Panc1 (cell line): Measurements from ENCODE around the gene LLGL2. TPM values are rescaled to one million over a fixed set of nuclear protein-coding genes. Genes with fewer than 3 reads are reported as not detected.

Experiments used
- ATAC-seq: fragments of 200-7000 bp; cut with Tn5 transposase; 2 replicates; pipeline ENCODE4 v1.9.1; 2020; ENCODE audit warnings: mild to moderate bottlenecking, moderate library complexity
- BruUV-seq: library from RNA; stranded (reverse); fragments of 400-500 nt; replicated peaks from 2 replicates; lab custom pipeline; 2021; lab: Mats Ljungman, UMichigan
- CTCF ChIA-PET: fragments of 300-600 bp; sonication (Branson Sonifier 250); formaldehyde crosslinking; loops from one replicate; lab custom pipeline; 2022; ENCODE audit warnings: antibody characterized with exemption; lab: Charles Lee
- POLR2A ChIA-PET: fragments of 300-600 bp; sonication (Branson Sonifier 250); formaldehyde crosslinking; loops from one replicate; lab custom pipeline; 2022; ENCODE audit warnings: antibody characterized with exemption; lab: Charles Lee
- DNase-seq: peaks from one replicate; pipeline ENCODE4 v3.0.0-alpha.2; 2010; ENCODE audit warnings: low read depth, low spot score
- H3K27ac ChIP-seq: 2 replicates; pipeline ENCODE4 v1.5.1; 2011; ENCODE audit warnings: mild to moderate bottlenecking, low read length, inconsistent platforms
- H3K27me3 ChIP-seq: fragments of 200-500 bp; sonication (Bioruptor generic); 2 replicates; pipeline ENCODE4 v1.6.0; 2014; ENCODE audit warnings: low read length, inconsistent platforms; ENCODE audit not compliant: control insufficient read depth, insufficient read depth
- H3K36me3 ChIP-seq: fragments of 200-500 bp; sonication (Bioruptor generic); 2 replicates; pipeline ENCODE4 v1.5.1; 2014; ENCODE audit warnings: inconsistent platforms, mild to moderate bottlenecking, low read length, moderate library complexity; ENCODE audit not compliant: control insufficient read depth, insufficient read depth
- H3K4me1 ChIP-seq: 2 replicates; pipeline ENCODE4 v1.5.1; 2011; ENCODE audit warnings: inconsistent platforms, mild to moderate bottlenecking, low read length, moderate library complexity; ENCODE audit not compliant: control insufficient read depth, insufficient read depth
- H3K4me3 ChIP-seq, 2 experiments: 2 replicates each; pipeline ENCODE4 v1.5.1; 2011 to 2012; ENCODE audit warnings: low read depth in 2 of 2, low read length in 2 of 2, mild to moderate bottlenecking in 2 of 2, inconsistent platforms in 1 of 2, moderate library complexity in 1 of 2
- H3K9me3 ChIP-seq: fragments of 200-500 bp; sonication (Bioruptor generic); 2 replicates; pipeline ENCODE4 v1.5.1; 2014; ENCODE audit warnings: low read depth, mild to moderate bottlenecking, inconsistent platforms, low read length, moderate library complexity; ENCODE audit not compliant: control insufficient read depth, insufficient read depth
- POLR2AphosphoS5 ChIP-seq: IDR thresholded peaks from 2 replicates; pipeline ENCODE4 v1.6.1; 2012; ENCODE audit warnings: mild to moderate bottlenecking, low read depth, low read length, moderate library complexity
- SIN3A ChIP-seq: IDR thresholded peaks from 2 replicates; pipeline ENCODE4 v1.6.1; 2012; ENCODE audit warnings: low read depth, mild to moderate bottlenecking, low read length, moderate library complexity, borderline replicate concordance; ENCODE audit not compliant: insufficient read depth
- TCF7L2 ChIP-seq: IDR thresholded peaks from 2 replicates; pipeline ENCODE4 v1.6.1; 2011; ENCODE audit warnings: mild to moderate bottlenecking, low read depth, low read length, inconsistent platforms
- in situ Hi-C: cut with HindIII; loops from 2 replicates; pipeline ENCODE4 v1.10.0; 2016; ENCODE audit warnings: low sequenced_read_pairs, low pct_unique_long_range_greater_than_20kb
- intact Hi-C: fragments of 100-400 bp; cut with micrococcal nuclease; formaldehyde crosslinking; loops from one replicate; pipeline ENCODE4 v1.10.0; 2022; ENCODE audit not compliant: unreplicated experiment
- total RNA-seq: library from RNA; stranded (reverse); gene quantifications from one replicate; pipeline ENCODE4 v1.2.1, GENCODE V29; 2021; ENCODE audit not compliant: unreplicated experiment
- TF ChIP-seq, protein P1 (sequence below), 2 experiments: IDR thresholded peaks; 2 replicates each; pipeline ENCODE4 v1.6.1; 2011 to 2012; ENCODE audit warnings: low read depth in 2 of 2, control low read depth in 1 of 2, low read length in 1 of 2, mild to moderate bottlenecking in 1 of 2, moderate library complexity in 1 of 2; ENCODE audit not compliant: insufficient read depth in 1 of 2
- TF ChIP-seq, protein P2 (sequence below): fragments of 450-650 bp; IDR thresholded peaks from 2 replicates; pipeline ENCODE4 v1.5.1; 2017; ENCODE audit warnings: mild to moderate bottlenecking

LLGL2 gene
- total RNA-seq, 1 experiment from 2014 or later, result 201 TPM

DNA sequence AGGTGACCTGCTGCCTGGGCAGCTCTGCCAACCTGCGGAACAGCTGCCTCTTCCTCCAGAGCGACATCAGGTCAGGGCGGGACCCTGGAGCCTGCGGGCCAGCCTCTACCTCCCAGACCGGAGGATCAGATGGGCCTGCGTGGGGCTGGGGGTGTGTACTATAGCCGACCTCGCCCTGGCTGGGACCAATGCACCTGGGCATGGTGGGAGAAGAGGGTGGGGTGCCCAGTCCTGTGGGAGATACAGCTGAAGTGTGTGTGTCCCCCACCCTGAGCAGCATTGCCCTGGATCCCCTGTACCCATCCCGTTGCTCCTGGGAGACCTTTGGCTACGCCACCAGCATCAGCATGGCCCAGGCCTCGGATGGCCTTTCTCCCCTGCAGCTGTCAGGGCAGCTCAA is 29.5 kb upstream of the LLGL2 start:
- ChIA-PET POLR2A (no interaction called here), CTCF (no interaction called here)
- no peak for ATAC-seq
- Histone ChIP-seq H3K27ac (no peak overlapping the region), H3K4me1 (peaks cover 9% of the 10 kb centered on the region; the same call in 1 of the 2 replicates), H3K4me3 (no peak overlapping the region), H3K27me3 (no peaks in the 10 kb centered on the region), H3K36me3 (no peaks in the 10 kb centered on the region), H3K9me3 (no peaks in the 10 kb centered on the region)
- in situ Hi-C loops, result no loop called here
- intact Hi-C loops, result no loop called here
- BruUV-seq, result no TSS peak
- TF ChIP-seq TCF7L2, result no peak
- TF ChIP-seq, protein P1, sequence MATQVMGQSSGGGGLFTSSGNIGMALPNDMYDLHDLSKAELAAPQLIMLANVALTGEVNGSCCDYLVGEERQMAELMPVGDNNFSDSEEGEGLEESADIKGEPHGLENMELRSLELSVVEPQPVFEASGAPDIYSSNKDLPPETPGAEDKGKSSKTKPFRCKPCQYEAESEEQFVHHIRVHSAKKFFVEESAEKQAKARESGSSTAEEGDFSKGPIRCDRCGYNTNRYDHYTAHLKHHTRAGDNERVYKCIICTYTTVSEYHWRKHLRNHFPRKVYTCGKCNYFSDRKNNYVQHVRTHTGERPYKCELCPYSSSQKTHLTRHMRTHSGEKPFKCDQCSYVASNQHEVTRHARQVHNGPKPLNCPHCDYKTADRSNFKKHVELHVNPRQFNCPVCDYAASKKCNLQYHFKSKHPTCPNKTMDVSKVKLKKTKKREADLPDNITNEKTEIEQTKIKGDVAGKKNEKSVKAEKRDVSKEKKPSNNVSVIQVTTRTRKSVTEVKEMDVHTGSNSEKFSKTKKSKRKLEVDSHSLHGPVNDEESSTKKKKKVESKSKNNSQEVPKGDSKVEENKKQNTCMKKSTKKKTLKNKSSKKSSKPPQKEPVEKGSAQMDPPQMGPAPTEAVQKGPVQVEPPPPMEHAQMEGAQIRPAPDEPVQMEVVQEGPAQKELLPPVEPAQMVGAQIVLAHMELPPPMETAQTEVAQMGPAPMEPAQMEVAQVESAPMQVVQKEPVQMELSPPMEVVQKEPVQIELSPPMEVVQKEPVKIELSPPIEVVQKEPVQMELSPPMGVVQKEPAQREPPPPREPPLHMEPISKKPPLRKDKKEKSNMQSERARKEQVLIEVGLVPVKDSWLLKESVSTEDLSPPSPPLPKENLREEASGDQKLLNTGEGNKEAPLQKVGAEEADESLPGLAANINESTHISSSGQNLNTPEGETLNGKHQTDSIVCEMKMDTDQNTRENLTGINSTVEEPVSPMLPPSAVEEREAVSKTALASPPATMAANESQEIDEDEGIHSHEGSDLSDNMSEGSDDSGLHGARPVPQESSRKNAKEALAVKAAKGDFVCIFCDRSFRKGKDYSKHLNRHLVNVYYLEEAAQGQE (IDR thresholded peaks at IDR 0.05; ENCODE audit: insufficient read depth in 1 of 2, low read depth in 2 of 2, low read length in 1 of 2), result no peak
- TF ChIP-seq POLR2AphosphoS5, result no peak
- no peak for TF ChIP-seq SIN3A
- TF ChIP-seq, protein P2, sequence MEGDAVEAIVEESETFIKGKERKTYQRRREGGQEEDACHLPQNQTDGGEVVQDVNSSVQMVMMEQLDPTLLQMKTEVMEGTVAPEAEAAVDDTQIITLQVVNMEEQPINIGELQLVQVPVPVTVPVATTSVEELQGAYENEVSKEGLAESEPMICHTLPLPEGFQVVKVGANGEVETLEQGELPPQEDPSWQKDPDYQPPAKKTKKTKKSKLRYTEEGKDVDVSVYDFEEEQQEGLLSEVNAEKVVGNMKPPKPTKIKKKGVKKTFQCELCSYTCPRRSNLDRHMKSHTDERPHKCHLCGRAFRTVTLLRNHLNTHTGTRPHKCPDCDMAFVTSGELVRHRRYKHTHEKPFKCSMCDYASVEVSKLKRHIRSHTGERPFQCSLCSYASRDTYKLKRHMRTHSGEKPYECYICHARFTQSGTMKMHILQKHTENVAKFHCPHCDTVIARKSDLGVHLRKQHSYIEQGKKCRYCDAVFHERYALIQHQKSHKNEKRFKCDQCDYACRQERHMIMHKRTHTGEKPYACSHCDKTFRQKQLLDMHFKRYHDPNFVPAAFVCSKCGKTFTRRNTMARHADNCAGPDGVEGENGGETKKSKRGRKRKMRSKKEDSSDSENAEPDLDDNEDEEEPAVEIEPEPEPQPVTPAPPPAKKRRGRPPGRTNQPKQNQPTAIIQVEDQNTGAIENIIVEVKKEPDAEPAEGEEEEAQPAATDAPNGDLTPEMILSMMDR, result no peak
- no peak for DNase-seq

DNA sequence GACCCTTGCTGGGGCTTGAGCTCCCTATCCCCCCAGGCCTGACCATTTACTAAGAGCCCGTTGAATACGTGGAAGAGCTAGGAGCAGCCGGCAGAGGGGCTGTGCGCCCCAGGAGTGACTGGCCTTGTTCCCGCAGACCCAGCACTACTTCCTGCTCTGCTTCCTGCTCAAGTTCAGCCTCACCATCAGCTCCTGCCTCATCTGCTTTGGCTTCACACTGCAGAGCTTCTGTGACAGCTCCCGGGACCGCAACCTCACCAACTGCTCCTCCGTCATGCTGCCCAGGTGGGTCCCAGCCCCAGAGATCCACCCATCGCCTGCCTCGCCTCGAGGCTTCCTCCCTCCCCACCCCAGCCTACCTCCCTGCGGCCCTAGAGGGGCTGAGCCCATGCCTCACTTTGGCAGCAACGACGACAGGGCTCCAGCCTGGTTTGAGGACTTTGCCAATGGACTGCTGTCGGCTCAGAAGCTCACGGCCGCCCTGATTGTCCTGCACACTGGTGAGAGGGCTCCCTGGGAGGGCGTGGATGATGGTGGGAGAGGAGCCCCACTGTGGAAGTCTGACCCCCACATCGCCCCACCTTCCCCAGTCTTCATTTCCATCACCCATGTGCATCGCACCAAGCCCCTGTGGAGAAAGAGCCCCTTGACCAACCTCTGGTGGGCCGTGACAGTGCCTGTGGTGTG is 27.3 kb upstream of the LLGL2 start:
- in situ Hi-C loops (no loop called here), intact Hi-C loops (no loop called here)
- DNase-seq, result no peak
- ChIA-PET CTCF (interaction anchor here (0.7 kb wide), 1 partner anchor 14 kb away, joined by 3 read pairs; no protein-coding TSS in a partner anchor), POLR2A (interaction anchor here (0.5 to 0.7 kb wide), 2 partner anchors 10 to 417 kb away, joined by 3 read pairs; no protein-coding TSS in a partner anchor)
- TF ChIP-seq TCF7L2 (no peak), SIN3A (no peak), POLR2AphosphoS5 (no peak; the same call in 1 of the 2 replicates)
- TF ChIP-seq, protein P2, result no peak
- TF ChIP-seq, protein P1 (IDR thresholded peaks at IDR 0.05; ENCODE audit: insufficient read depth in 1 of 2, low read depth in 2 of 2, low read length in 1 of 2), result no peak
- no peak for ATAC-seq
- Histone ChIP-seq H3K4me3 (no peak overlapping the region), H3K9me3 (no peaks in the 10 kb centered on the region), H3K27me3 (no peaks in the 10 kb centered on the region), H3K36me3 (no peaks in the 10 kb centered on the region), H3K4me1 (peaks cover 9% of the 10 kb centered on the region; the same call in 1 of the 2 replicates), H3K27ac (no peak overlapping the region)
- BruUV-seq, result no TSS peak
